HG03025 (cell line): ENCODE measurements around the gene CNTFR.
A peak's percentile ranks its signal among the peaks of the same experiment; 100 is the strongest.
"Not testable (repeated sequence)": the region's sequence is repeated elsewhere in the genome, so short reads cannot be mapped to it uniquely, and the experiment has no call there.

Source experiments
- ATAC-seq: cut with Tn5 transposase; IDR thresholded peaks from one replicate; pipeline ENCODE4 v1.9.1; 2021; ENCODE audit warnings: mild to moderate bottlenecking, moderate library complexity; ENCODE audit not compliant: unreplicated experiment, low FRiP score

The CNTFR gene

GRCh38 chr9:34544035-34544434, 45.5 kb downstream of the CNTFR start:
- ATAC-seq = no peak

- ATAC-seq = no peak
Observed at GRCh38 chr9:34541540-34541939, 48.0 kb downstream of the CNTFR start.

DNA sequence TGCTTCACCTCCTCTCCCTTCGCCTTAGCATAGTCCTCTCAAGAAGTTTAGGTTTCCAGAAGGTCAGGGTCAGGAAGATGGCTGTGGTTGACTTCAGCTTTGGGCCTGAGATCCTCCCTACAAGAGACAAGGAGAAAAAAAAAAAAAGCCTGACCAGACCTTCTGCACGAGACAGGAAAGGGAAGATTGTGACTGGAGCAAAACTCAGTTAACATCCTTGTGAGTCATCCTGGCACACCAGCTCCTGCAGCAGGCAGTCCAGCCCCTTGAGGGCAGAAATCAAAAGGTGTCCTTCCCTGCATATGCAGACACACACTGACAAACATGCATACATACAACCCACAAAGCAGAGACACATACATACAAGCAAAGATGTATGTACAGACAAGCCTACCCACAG, 48.7 kb downstream of the CNTFR start:
- no peak for ATAC-seq

DNA sequence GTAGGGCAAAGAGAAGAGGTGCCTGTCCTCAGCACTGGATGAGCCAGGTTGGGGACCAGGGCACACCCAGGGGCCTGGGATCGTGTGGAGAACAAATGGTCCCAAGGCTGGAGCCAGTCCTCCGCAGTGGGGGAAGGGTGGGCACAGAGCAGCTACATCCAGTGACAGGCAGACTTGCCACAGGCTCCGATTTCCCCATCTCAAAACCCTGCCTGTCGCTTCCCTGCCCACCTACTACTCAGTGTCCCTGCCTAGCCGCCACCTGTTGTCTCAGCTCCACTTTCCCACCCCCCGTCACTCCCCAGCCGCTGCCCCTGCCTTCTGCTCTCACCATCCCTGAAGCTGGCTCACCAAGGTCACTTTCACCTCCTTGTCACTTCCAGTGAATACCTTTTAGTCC, 52.8 kb downstream of the CNTFR start:
- no peak for ATAC-seq

DNA sequence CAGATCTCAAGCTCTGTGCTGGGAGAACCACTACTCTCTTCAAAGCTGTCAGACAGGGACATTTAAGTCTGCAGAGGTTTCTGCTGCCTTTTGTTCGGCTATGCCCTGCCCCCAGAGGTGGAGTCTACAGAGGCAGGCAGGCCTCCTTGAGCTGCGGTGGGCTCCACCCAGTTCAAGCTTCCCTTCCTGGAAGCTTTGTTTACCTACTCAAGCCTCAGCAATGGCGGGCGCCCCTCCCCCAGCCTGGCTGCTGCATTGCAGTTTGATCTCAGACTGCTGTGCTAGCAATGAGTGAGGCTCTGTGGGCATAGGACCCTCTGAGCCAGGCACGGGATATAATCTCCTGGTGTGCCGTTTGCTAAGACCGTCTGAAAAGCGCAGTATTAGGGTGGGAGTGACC, 57.5 kb downstream of the CNTFR start:
- ATAC-seq = not testable (repeated sequence)

- ATAC-seq = no peak
Observed at GRCh38 chr9:34526026-34526425, 63.5 kb downstream of the CNTFR start.

- no peak for ATAC-seq
Observed at GRCh38 chr9:34524349-34524748, 65.2 kb downstream of the CNTFR start.

DNA sequence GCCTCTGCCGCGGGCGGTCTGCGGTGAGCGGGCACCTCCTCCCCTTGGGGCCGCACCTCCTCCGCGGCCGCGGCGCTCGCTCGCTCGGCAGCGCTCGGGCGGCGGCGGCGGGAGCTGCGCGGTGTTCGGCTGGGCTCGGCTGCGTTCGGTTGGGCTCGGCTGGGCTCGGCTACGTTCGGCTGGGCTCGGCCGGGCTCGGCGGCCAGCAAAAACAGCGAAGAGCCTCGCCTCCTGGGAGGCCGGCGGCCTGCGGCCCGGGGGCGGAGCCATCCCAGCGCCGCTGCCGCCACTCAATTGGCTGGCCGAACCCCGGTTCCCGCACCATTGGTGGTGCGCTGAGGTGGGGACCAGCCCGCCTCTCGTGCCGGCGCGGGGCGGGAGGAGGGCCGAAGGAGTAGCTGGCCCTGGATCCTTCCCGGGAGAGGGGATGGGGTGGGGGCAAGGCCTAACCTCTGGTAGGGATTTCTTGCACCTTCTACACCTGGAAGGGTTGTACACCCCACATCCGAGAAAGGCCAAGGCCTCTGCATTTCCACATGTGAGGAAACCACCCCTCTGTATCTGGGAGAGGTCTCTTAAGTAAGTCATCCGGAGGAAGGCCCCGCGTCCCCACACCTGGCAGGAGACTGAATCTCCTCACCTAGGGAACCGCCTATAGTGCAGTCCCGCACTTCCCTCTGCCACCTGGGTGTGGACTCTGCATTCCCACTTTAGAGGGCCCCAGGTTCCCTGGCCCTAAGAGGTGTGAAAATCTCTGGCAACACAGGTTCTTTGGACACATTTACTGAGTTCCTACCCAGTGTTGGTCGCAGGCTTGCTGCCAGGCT, 66.3 kb downstream of the CNTFR start, which contains the start of gene ENHO:
ENHO (minus strand) TSS at position 20 of the 827 bp plus-strand sequence. CDS start 1,295 bp downstream, outside the sequence.
- peak; percentile 87 for ATAC-seq

DNA sequence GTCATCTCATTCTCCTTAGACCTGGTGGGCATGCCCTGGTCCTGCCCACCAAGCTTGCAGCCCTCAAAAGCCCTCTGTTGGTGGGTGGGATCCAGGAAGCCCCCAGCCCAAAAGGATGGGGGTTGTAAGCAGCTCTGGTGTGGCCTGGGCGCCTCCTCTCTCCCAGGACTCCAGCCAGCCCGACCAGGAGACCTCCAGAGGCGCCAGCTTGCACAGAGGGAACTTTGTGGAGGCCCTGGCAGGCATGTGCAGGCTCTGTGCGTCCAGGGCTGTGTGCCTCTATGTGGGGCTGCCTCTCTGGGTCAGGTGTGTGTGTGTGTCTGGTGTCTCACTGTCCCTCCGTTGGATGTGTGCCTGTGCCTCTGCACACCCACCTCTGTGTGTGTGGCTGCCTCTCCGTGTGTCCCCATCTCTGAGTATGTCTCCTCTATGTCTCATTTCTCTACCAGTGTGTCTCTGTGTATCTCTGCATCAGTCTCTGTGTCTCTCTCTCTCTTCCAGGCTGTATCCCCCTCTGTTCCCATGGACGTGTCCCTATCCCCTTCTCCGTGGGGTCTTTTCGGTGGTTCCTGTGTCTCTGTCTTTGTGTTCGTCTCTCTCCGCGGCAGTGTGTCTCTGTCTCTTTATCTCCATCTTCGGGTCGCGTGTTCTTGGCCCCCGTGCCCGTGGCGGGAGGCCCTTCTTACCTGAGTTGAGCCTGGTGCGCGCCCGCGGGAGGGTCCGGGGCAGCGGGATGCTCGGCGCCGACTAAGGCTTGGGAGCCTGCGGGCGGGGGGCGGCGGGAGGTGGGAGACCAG, 67.2 kb downstream of the CNTFR start:
- ATAC-seq = no peak

GRCh38 chr9:34521406-34522045, 68.0 kb downstream of the CNTFR start:
- ATAC-seq = no peak

DNA sequence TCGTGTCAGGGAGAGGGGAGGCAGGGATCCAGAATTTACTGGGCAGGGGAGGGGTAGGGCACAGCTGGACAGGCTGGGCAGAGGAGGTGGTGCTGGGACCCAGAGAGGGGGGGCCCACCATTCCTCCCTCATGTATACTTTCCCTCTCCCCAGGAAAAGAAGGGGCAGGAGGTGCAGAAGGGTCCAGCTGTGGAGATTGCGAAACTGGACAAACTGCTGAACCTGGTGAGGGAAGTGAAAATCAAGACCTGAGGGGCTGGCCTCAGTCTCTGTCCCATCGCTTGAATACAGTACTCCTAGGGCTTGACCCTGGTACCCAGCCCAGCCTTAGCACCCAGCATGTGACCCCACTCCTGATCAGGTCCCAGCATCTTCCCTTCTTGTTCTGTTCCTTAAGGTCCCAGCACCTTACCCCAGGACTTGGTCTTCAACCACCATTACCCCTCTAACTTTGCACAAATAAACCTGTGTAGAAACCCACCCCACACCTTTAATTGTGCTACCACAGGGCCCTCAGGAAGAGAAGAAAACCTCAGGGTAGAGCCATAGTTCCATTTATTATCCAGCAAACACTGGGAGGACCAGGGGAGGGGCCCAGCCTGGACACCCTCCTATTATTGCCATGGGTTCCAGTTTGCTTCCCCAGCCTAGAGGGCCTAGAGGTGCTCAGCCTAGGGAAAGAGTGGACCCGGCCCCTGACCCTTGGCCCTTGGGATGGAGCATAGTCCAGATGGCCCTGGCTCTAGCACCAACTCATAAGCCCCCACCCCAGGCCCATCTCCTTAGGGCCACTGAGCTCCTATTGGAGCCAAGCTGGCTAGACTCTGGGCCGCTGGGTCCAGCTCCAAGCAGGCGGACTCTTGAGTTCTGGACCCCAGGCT, 68.8 kb downstream of the CNTFR start:
- no peak for ATAC-seq

- no peak for ATAC-seq
Observed at GRCh38 chr9:34520096-34520495, 69.4 kb downstream of the CNTFR start.

DNA sequence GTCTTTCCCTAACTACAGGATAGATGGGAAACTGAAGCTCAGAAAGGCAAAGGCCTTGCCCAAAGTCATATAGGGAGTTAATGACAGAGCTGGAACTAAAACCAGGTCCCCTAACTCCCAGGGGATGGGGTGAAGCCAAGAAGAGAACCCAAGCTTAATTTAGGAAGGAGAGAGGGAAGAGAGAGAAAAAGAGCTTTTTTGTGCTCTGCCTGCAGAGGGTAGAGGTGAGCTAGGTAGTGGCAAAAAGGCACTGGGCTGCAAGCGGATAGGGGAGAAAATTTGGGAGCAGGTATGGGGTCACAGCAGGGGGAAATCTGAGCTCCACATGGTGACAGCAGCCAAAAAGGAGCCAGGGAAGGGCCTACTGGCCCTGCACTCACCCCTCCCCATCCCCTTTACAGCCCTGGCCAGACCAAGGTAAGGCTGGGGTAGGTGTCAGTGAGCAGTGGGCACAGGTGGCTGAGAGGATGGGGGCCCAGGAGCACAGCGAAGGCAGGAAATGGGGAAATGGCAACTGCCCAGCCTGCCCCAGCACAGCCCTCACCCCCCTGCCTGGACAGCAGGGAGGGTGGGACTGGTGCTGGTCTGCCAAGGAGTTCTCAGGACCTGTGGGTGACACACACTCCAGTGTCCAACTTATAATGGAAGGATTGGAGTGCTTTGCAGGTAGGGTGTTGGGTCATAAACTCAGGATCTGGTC, 70.1 kb downstream of the CNTFR start:
- ATAC-seq = no peak

DNA sequence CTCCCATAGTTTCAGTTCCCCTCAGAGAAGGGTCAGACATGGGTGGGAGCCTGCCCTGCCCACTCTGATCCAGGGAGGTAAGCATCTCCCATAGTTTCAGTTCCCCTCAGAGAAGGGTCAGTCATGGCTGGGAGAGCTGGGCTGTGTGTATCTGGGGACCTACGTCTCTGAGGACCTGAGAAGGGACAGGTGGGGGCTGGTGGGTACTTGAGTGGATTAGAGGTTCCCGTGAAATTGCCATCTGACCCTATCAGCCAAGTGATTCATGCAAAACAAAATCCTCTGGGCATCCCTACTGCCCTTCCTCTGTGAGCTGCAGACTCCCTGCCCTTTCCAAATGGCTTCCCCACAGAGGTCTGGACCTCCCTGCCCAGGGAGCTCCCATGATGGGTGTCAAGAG, 70.6 kb downstream of the CNTFR start:
- no peak for ATAC-seq

DNA sequence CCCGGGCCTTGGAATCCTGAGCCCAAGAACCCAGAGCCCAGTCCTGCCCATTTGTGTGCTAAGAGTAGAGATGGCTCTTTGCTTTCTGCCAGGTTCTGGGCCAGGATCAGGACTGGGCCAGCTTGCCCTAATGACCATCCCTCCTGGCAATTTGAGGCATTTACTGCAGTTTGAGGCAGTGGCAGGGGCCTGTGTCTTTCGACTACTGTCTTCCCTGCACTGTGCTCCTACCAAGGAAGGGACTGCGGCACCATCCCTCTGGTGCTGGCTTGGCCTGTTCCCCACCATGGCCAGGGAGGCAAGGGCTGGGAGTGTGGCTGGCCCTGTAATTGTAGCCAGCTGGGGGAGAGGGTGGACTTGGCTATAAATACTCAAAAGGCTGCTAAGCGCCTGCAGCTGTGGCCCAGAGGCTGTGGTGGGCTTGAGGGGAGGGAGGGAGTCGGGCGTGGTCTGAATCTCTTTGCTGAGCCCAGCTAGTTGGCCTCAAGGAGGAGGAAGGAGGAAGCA, 71.4 kb downstream of the CNTFR start:
- no peak for ATAC-seq

DNA sequence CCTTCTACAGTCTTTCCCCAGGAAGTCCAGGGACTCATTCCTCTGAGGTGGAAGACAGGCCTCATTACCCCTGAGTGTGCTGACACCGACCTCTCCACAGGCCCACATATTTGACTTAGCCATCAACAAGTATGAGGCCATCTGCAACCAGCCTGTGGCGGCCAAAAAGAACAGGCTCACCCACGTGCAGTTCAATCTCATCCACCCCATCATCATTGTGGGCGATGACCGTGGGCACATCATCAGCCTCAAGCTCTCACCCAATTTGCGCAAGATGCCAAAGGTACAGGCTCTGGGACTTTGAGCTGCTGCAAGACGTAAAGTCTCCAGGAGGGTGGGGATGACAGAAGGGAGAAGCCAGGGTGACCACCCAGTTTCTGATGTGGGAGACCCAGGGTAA, 72.3 kb downstream of the CNTFR start:
- no peak for ATAC-seq

GRCh38 chr9:34515959-34516358, 73.6 kb downstream of the CNTFR start:
- ATAC-seq = no peak

DNA sequence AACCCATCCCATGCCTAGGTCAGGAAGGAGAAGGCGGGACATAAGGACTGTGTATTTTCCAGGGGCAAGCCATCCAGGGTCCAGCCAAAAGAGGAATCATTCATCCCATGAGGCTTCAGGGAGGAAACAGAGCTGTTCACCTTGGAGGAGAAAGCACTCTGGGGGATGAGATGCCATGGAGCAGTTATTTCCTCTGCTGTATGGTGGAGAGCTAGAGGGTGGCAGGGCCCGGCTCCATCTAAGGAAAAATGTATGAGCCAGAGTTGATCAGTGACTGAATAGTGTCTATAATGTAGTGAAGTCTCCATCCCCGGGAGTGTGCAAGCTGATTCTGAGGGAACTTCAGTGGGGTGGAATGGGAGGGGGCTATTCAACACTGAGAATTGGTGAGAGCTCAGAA, 74.7 kb downstream of the CNTFR start:
- ATAC-seq = no peak

DNA sequence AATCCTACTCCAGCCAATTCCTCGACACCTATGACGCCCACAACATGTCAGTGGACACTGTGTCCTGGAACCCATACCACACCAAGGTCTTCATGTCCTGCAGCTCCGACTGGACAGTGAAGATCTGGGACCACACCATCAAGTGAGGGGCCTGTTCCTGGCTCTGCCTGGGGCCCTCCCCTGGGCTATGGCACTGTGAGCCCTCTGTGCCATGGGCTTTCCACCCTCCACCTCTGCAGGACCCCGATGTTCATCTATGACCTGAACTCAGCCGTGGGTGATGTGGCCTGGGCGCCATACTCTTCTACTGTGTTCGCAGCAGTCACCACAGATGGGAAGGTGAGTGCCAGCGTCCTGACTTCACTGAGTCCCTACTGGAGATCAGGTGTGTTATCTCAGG, 75.1 kb downstream of the CNTFR start:
- ATAC-seq = no peak
